Right atrium auricular region (tissue), 2 donors: ENCODE results near the gene SSBP2. TPM values are rescaled to one million over a fixed set of nuclear protein-coding genes. Genes with fewer than 3 reads are reported as not detected.

Experiments
- DNase-seq: peaks from one replicate; pipeline ENCODE4 v3.0.0-alpha.2; 2019; ENCODE audit warnings: low spot score
- H3K27ac ChIP-seq, 2 donors: fragments of 200-600 bp; sonication (generic); 1 replicate in 1 of 2; 2 replicates in 1 of 2; pipeline ENCODE4 v1.5.1; 2016 to 2019
- H3K27me3 ChIP-seq, 2 donors: fragments of 200-600 bp; sonication (generic); one replicate each; pipeline versions ENCODE4 v1.5.1 to v1.6.0; 2017 to 2019
- H3K36me3 ChIP-seq: fragments of 200-600 bp; sonication (generic); one replicate; pipeline ENCODE4 v1.5.1; 2016
- H3K4me1 ChIP-seq, 2 donors: fragments of 200-600 bp; sonication (generic); one replicate each; pipeline versions ENCODE4 v1.5.1 to v1.6.0; 2017 to 2019
- H3K4me3 ChIP-seq, 2 donors: fragments of 200-600 bp; sonication (generic); 1 replicate in 1 of 2; 2 replicates in 1 of 2; pipeline ENCODE4 v1.5.1; 2017 to 2019; ENCODE audit warnings: mild to moderate bottlenecking in 1 of 2, moderate library complexity in 1 of 2
- H3K9me3 ChIP-seq, 2 donors: fragments of 200-600 bp; sonication (generic); one replicate each; pipeline ENCODE4 v1.5.1; 2019
- CTCF ChIP-seq, 2 donors: fragments of 200-600 bp; sonication (generic); IDR thresholded peaks; one replicate each; pipeline ENCODE4 v1.5.1; 2019; ENCODE audit warnings: antibody characterized with exemption in 2 of 2
- total RNA-seq, 2 donors: library from RNA; depleted of rRNA; stranded (reverse); fragments of >200 nt; gene quantifications; one replicate each; pipeline ENCODE4 v1.1.0, GENCODE V29; 2016

SSBP2 gene
- total RNA-seq, 2 donors from 2014 or later: 29.3 to 55.1 TPM

- no peak for DNase-seq
- Histone ChIP-seq H3K4me1 (peaks cover 0 to 8% of the 10 kb centered on the region in 2 donors), H3K9me3 (no peaks in the 10 kb centered on the region), H3K27me3 (no peaks in the 10 kb centered on the region), H3K36me3 (no peaks in the 10 kb centered on the region), H3K4me3 (no peak overlapping the region), H3K27ac (no peak overlapping the region)
- no peak for TF ChIP-seq CTCF (IDR thresholded peaks at IDR 0.05)
Observed at GRCh38 chr5:81650987-81651386, 99.9 kb downstream of the SSBP2 start.

- no peaks in the 10 kb centered on the region for H3K36me3 ChIP-seq
- no peaks in the 10 kb centered on the region for H3K9me3 ChIP-seq
- TF ChIP-seq CTCF (IDR thresholded peaks at IDR 0.05): no peak
- no peaks in the 10 kb centered on the region for H3K27me3 ChIP-seq
- H3K27ac ChIP-seq: no peak overlapping the region
- no peak for DNase-seq
- H3K4me3 ChIP-seq: no peak overlapping the region
- H3K4me1 ChIP-seq: peaks cover 0 to 8% of the 10 kb centered on the region in 2 donors
Observed at GRCh38 chr5:81646469-81646995, 104.4 kb downstream of the SSBP2 start.

GRCh38 chr5:81642210-81642609, 108.7 kb downstream of the SSBP2 start:
- DNase-seq: no peak
- Histone ChIP-seq H3K4me3 (no peak overlapping the region), H3K36me3 (no peaks in the 10 kb centered on the region), H3K27ac (no peak overlapping the region), H3K27me3 (no peaks in the 10 kb centered on the region), H3K4me1 (no peaks in the 10 kb centered on the region), H3K9me3 (no peaks in the 10 kb centered on the region)
- no peak for TF ChIP-seq CTCF (IDR thresholded peaks at IDR 0.05)

GRCh38 chr5:81639556-81639955, 111.3 kb downstream of the SSBP2 start:
- DNase-seq: no peak
- Histone ChIP-seq H3K27me3 (no peaks in the 10 kb centered on the region), H3K4me1 (no peaks in the 10 kb centered on the region), H3K9me3 (no peaks in the 10 kb centered on the region), H3K36me3 (no peaks in the 10 kb centered on the region), H3K4me3 (no peak overlapping the region), H3K27ac (no peak overlapping the region)
- TF ChIP-seq CTCF (IDR thresholded peaks at IDR 0.05): no peak

- H3K27ac ChIP-seq: no peak overlapping the region
Observed at GRCh38 chr5:81638471-81638870, 112.4 kb downstream of the SSBP2 start.

More at GRCh38 chr5:81638471-81638870, 112.4 kb downstream of the SSBP2 start:
- Histone ChIP-seq H3K27me3 (no peaks in the 10 kb centered on the region), H3K9me3 (no peaks in the 10 kb centered on the region), H3K36me3 (no peaks in the 10 kb centered on the region), H3K4me1 (no peaks in the 10 kb centered on the region), H3K4me3 (no peak overlapping the region)
- DNase-seq: no peak
- no peak for TF ChIP-seq CTCF (IDR thresholded peaks at IDR 0.05)
